Measurements from ENCODE around the gene SNUPN.
"Not testable (repeated sequence)": the region's sequence is repeated elsewhere in the genome, so short reads cannot be mapped to it uniquely, and the experiment has no call there.

The SNUPN gene

GRCh38 chr15:75653347-75653913 lies 27.9 kb upstream of the SNUPN start:
- no peak for DNase-seq

- no peak for DNase-seq
Observed at GRCh38 chr15:75651810-75652543, 26.5 kb upstream of the SNUPN start.

DNA sequence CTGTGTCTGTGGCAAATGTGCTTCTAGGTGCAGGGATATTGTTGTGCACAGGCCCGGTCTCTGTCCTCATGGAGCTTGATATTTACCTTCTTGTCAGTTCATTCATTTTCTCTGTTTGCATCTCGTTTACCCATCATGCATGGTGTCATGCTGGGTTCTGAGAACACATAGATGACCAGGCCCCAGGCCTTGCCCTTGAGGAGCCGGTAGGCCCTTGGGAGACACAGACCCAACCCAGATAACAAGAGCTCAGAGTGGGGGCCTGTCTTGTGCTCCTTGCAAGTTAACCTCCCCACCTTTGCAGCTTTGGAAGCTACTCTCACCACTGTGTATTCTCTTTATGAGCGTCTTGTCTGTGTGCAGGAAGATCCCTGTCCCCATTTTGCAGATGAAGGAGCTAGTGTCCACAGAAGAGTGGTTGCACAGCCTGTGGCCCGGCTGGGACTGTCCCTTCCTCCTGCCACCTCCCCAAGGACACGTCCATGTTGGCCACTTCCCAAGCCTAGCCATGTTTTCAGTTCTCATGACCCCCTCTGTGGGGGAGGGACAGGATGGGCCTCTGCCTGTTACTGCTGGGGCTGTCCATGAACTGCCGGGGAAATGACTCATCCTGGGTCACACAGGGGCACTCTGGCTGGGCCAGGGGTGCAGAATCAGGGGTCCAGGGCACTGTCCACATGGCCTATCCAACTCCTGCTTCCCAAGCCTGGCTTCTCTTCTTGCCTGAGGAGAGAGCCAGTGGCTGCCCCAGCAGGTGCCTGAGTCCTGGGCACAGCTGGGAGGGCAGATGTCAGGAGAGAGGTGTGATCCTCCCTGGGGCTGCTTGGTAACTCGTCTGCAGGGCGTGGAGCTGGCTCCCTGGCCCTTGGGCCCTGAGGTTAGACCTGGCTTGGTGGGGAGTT lies 25.6 kb upstream of the SNUPN start:
- DNase-seq: no peak

GRCh38 chr15:75649848-75650247 lies 24.3 kb upstream of the SNUPN start:
- DNase-seq: no peak

GRCh38 chr15:75649045-75649761 lies 23.7 kb upstream of the SNUPN start:
- DNase-seq: no peak

DNA sequence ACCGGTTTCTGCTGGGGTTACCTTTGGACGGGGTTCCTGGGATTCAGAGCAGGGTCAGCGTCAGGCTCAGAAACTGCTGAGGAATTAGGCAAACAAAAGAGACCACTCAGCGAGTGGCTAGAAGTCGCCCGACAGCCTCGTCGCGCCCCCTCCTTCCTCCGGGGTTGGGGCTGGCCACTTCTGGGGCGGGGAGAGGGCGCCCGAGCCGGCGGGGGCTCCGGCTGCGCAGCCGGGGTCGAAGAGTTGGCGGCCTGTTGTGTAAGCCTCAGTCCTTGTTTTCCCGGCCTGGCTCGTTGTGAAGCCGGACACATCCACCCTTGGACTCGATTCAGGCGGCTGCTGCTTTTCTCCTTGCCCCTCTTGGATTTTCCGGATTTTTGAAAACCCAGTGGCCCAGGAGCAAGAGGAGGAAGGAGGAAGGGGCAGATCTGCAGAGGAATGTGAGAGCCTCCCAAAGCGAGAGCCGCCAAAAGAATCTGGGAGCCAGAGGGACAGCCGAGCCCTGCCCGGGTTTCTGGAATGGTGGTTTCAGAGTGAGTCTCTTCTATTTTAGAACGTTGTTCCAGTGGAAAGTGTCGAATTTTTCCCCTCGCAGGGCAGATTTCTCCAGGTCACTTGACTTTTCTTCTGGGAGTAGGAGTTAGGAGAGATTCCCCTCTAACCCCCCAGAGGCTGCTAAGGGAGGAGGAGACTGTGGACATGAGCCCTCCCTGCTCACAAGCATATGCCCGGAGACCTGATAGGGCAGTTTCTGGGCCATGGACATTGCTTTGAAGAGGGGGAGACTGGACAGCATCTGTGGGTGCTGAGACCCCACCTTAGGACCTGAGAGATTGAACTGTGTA lies 22.9 kb upstream of the SNUPN start:
- no peak for DNase-seq

DNA sequence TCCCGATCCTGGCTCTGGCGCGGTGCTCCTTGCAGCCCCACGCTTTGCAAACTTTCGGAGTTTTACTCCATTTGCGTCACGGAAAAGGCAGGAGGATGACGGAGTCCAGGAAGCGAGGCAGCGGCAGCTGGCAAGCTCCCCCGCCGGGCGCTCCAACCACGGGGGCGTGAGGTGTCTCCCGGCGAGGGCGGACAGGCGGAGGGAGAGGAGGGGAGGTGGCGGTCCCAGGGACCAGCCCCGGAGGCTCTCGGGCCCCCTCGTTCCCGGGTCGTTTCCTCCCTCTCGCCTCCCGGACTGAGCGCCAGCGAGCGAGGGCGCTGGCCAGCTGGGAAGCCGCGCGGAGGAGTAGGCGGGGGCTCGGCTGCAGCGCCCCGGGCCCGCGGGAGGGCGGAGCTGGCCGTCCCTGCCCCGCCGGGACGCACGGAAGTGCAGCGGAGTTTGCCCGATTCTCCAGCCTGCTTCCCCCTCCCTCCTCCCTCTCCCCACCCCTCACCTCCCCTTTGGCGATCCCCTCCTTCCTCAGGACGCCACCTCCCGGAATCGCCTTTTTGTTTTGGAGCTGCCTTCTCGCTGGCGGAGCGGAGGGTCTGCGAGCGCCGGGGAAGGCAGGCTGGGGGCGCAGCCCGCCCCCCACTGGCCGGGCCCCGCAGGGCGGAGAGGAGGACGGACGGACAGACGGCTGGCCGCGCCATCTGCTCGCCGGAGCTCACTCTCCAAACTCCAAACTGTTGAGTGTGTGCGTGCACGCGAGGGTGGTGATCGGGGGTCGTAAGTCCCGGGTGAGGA lies 22.0 kb upstream of the SNUPN start, which contains the start of gene SNX33:
TSS of gene SNX33 (plus strand) at position 543 of the 786 bp plus-strand sequence. CDS start 1,191 bp downstream, outside the sequence.
- DNase-seq: peak; percentile 46

GRCh38 chr15:75646944-75647364 lies 21.4 kb upstream of the SNUPN start:
- no peak for DNase-seq

DNA sequence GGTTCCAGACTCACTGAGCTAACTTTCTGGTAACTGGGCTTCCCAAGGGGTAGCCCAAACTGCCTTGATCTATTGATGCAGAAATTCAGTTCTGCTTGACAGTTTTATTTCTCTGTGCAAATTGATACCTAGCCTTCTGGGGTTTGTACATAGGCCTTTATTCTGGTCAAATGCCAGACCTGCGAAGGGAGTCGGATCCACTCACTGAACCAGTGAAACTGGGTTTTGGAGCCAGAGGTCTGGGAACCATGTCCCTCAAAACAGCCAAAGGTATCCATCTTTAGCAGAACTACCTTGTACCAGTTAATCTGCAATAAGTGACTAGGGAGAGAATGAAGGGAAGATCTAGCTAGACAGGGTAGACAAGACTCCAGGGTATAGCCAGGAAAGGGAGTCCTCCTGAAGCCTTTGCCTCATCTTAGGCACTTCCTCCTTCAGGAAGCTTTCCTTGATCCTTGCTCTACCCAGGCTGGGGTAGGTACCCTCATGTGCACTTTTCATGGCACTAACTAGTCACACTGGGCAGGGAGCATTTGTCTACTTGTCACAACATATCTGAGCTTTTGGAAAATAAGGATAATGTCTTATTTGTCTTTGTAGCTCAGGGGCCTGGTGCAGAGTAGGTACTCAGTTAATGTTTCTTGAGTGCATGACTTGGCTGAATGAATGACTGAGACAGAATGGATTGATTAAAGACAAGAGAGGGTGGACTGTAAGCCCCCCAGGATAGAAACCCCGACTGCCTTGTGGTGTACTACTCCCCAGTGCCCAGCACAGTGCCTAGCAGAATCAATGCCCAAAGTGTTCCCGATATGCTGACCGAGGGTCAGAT lies 20.8 kb upstream of the SNUPN start:
- DNase-seq: no peak

DNA sequence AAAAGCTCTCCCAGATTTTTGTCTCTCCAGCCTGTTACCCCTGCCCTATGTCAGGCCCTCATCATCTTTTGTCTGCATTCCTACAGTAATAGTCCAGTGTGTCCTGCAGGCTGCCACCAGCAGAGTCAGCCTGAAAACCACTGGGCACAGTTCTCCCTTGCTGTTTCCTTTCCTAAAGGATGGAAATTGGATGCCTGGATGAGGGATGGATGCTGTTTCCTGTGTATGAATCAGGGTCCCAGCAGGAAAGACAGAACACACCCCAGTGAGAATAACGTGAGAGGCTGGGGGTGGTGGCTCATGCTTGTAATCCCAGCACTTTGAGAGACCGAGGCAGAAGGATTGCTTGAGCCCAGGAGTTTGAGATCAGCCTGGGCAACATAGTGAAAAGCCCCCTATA lies 18.9 kb upstream of the SNUPN start:
- DNase-seq: no peak

GRCh38 chr15:75641603-75642002 lies 16.1 kb upstream of the SNUPN start:
- no peak for DNase-seq

DNA sequence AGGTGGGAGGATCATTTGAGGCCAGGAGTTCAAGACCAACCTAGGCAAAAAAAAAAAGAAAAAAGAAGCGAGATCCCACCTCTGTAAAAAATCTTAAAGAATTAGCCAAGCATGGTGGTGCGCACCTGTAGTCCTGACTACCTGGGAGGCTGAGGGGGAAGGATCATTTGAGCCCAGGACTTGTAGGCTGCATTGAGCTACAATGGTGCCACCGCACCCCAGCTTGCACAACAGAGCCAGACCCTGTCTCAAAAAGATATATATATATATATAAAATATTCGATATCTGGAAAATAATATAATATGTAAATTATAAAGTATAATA lies 15.6 kb upstream of the SNUPN start:
- no peak for DNase-seq

- peak; percentile 72 for DNase-seq
Observed at GRCh38 chr15:75640483-75641178, 15.1 kb upstream of the SNUPN start.

GRCh38 chr15:75639709-75640482 lies 14.4 kb upstream of the SNUPN start, which contains the start of gene IMP3:
Gene IMP3, minus strand, starts transcription at chr15:75640224. Its CDS starts 56 bp downstream, at chr15:75640168.
- peak; percentile 94 for DNase-seq

- peak; percentile 13 for DNase-seq
Observed at GRCh38 chr15:75639191-75639708, 13.7 kb upstream of the SNUPN start.

DNA sequence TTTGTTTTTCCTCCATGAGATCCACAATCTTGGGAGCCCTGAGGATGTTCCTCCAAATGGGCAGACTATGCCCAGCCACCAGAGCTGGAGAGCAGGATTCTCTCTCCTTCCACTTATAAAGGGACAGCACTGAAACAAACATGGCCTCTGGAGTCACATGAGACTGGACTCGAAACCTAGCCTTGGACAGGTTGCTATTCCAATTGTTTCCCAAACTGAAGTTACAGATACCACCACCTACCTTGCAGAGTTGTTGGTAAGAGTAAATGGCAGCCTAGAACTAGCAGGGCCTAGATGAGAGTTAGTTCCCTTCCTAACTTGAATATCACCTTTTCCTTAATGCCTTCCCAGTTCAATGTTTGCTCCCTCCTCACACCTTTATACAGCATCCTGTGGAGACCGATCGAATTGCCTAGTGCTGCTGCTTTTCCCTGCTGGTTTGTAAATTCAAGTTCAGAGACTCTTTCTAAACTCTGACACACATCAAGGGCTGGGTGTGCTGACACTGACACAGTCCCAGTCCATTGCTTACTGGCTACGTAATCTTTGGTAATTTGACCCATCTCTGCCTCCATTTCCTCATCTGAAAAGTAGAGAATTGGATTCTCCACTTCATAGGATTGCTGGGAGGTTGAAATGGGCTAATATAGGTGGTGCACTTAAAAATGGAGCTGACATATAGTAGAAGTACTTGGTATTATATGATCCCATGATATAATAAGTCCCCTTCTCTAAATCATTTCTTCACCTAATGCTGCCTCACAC lies 11.9 kb upstream of the SNUPN start:
- DNase-seq: no peak

- DNase-seq: no peak
Observed at GRCh38 chr15:75636026-75636425, 10.5 kb upstream of the SNUPN start.

GRCh38 chr15:75633922-75634321 lies 8.4 kb upstream of the SNUPN start:
- DNase-seq: not testable (repeated sequence)
